ENCODE results near the gene ALG14.
"Not testable (repeated sequence)": the region's sequence is repeated elsewhere in the genome, so short reads cannot be mapped to it uniquely, and the experiment has no call there.

ALG14 gene

GRCh38 chr1:95096218-95096841, 23.6 kb upstream of the ALG14 start:
- no peaks in the 10 kb centered on the region for H3K36me3 ChIP-seq (ENCODE audit: insufficient read depth, low read length)
- H3K9ac ChIP-seq (ENCODE audit: low read depth, low read length) = no peak overlapping the region
- H3K4me1 ChIP-seq (ENCODE audit: insufficient read depth, low read length) = no peaks in the 10 kb centered on the region
- no peaks in the 10 kb centered on the region for H3K9me3 ChIP-seq (ENCODE audit: control insufficient read depth, insufficient read depth, low read length)

- Histone ChIP-seq H3K36me3 (ENCODE audit: insufficient read depth, low read length) (no peaks in the 10 kb centered on the region), H3K9ac (ENCODE audit: low read depth, low read length) (no peak overlapping the region), H3K4me1 (ENCODE audit: insufficient read depth, low read length) (no peaks in the 10 kb centered on the region), H3K9me3 (ENCODE audit: control insufficient read depth, insufficient read depth, low read length) (no peaks in the 10 kb centered on the region)
Observed at GRCh38 chr1:95095833-95096217, 23.1 kb upstream of the ALG14 start.

GRCh38 chr1:95094923-95095322, 22.2 kb upstream of the ALG14 start:
- H3K9me3 ChIP-seq (ENCODE audit: control insufficient read depth, insufficient read depth, low read length) = no peaks in the 10 kb centered on the region
- no peak overlapping the region for H3K9ac ChIP-seq (ENCODE audit: low read depth, low read length)
- H3K36me3 ChIP-seq (ENCODE audit: insufficient read depth, low read length) = no peaks in the 10 kb centered on the region
- no peaks in the 10 kb centered on the region for H3K4me1 ChIP-seq (ENCODE audit: insufficient read depth, low read length)

GRCh38 chr1:95093296-95093695, 20.5 kb upstream of the ALG14 start:
- Histone ChIP-seq H3K36me3 (ENCODE audit: insufficient read depth, low read length) (no peaks in the 10 kb centered on the region), H3K4me1 (ENCODE audit: insufficient read depth, low read length) (no peaks in the 10 kb centered on the region), H3K9me3 (ENCODE audit: control insufficient read depth, insufficient read depth, low read length) (no peaks in the 10 kb centered on the region), H3K9ac (ENCODE audit: low read depth, low read length) (no peak overlapping the region)

GRCh38 chr1:95092891-95093290, 20.1 kb upstream of the ALG14 start:
- H3K9me3 ChIP-seq (ENCODE audit: control insufficient read depth, insufficient read depth, low read length); H3K4me1 ChIP-seq (ENCODE audit: insufficient read depth, low read length); H3K36me3 ChIP-seq (ENCODE audit: insufficient read depth, low read length); H3K9ac ChIP-seq (ENCODE audit: low read depth, low read length): not testable (repeated sequence)

- not testable (repeated sequence) for H3K9ac ChIP-seq (ENCODE audit: low read depth, low read length); H3K9me3 ChIP-seq (ENCODE audit: control insufficient read depth, insufficient read depth, low read length); H3K4me1 ChIP-seq (ENCODE audit: insufficient read depth, low read length); H3K36me3 ChIP-seq (ENCODE audit: insufficient read depth, low read length)
Observed at GRCh38 chr1:95091290-95091689, 18.5 kb upstream of the ALG14 start.

- H3K4me1 ChIP-seq (ENCODE audit: insufficient read depth, low read length) = peaks cover 10% of the 10 kb centered on the region
- no peaks in the 10 kb centered on the region for H3K9me3 ChIP-seq (ENCODE audit: control insufficient read depth, insufficient read depth, low read length)
- no peaks in the 10 kb centered on the region for H3K36me3 ChIP-seq (ENCODE audit: insufficient read depth, low read length)
- no peak overlapping the region for H3K9ac ChIP-seq (ENCODE audit: low read depth, low read length)
Observed at GRCh38 chr1:95089650-95090287, 17.0 kb upstream of the ALG14 start.

GRCh38 chr1:95088303-95088702, 15.6 kb upstream of the ALG14 start:
- Histone ChIP-seq H3K36me3 (ENCODE audit: insufficient read depth, low read length) (no peaks in the 10 kb centered on the region), H3K4me1 (ENCODE audit: insufficient read depth, low read length) (peaks cover 11% of the 10 kb centered on the region), H3K9me3 (ENCODE audit: control insufficient read depth, insufficient read depth, low read length) (no peaks in the 10 kb centered on the region), H3K9ac (ENCODE audit: low read depth, low read length) (no peak overlapping the region)

GRCh38 chr1:95086949-95087533, 14.3 kb upstream of the ALG14 start:
- Histone ChIP-seq H3K4me1 (ENCODE audit: insufficient read depth, low read length) (peaks cover 11% of the 10 kb centered on the region), H3K9ac (ENCODE audit: low read depth, low read length) (no peak overlapping the region), H3K36me3 (ENCODE audit: insufficient read depth, low read length) (no peaks in the 10 kb centered on the region), H3K9me3 (ENCODE audit: control insufficient read depth, insufficient read depth, low read length) (no peaks in the 10 kb centered on the region)

- H3K9ac ChIP-seq (ENCODE audit: low read depth, low read length) = no peak overlapping the region
- no peaks in the 10 kb centered on the region for H3K36me3 ChIP-seq (ENCODE audit: insufficient read depth, low read length)
- H3K9me3 ChIP-seq (ENCODE audit: control insufficient read depth, insufficient read depth, low read length) = no peaks in the 10 kb centered on the region
- H3K4me1 ChIP-seq (ENCODE audit: insufficient read depth, low read length) = peaks cover 11% of the 10 kb centered on the region
Observed at GRCh38 chr1:95085376-95085775, 12.6 kb upstream of the ALG14 start.

- Histone ChIP-seq H3K4me1 (ENCODE audit: insufficient read depth, low read length) (peaks cover 11% of the 10 kb centered on the region), H3K36me3 (ENCODE audit: insufficient read depth, low read length) (no peaks in the 10 kb centered on the region), H3K9ac (ENCODE audit: low read depth, low read length) (no peak overlapping the region), H3K9me3 (ENCODE audit: control insufficient read depth, insufficient read depth, low read length) (no peaks in the 10 kb centered on the region)
Observed at GRCh38 chr1:95084317-95085176, 11.8 kb upstream of the ALG14 start.

GRCh38 chr1:95080879-95081278, 8.1 kb upstream of the ALG14 start:
- H3K36me3 ChIP-seq (ENCODE audit: insufficient read depth, low read length) = no peaks in the 10 kb centered on the region
- H3K9ac ChIP-seq (ENCODE audit: low read depth, low read length) = no peak overlapping the region
- H3K4me1 ChIP-seq (ENCODE audit: insufficient read depth, low read length) = peaks cover 11% of the 10 kb centered on the region
- no peaks in the 10 kb centered on the region for H3K9me3 ChIP-seq (ENCODE audit: control insufficient read depth, insufficient read depth, low read length)

GRCh38 chr1:95080446-95080845, 7.7 kb upstream of the ALG14 start:
- no peaks in the 10 kb centered on the region for H3K9me3 ChIP-seq (ENCODE audit: control insufficient read depth, insufficient read depth, low read length)
- peaks cover 8% of the 10 kb centered on the region for H3K4me1 ChIP-seq (ENCODE audit: insufficient read depth, low read length)
- no peaks in the 10 kb centered on the region for H3K36me3 ChIP-seq (ENCODE audit: insufficient read depth, low read length)
- H3K9ac ChIP-seq (ENCODE audit: low read depth, low read length) = no peak overlapping the region

GRCh38 chr1:95076034-95076433, 3.3 kb upstream of the ALG14 start:
- Histone ChIP-seq H3K9me3 (ENCODE audit: control insufficient read depth, insufficient read depth, low read length) (no peaks in the 10 kb centered on the region), H3K4me1 (ENCODE audit: insufficient read depth, low read length) (no peaks in the 10 kb centered on the region), H3K36me3 (ENCODE audit: insufficient read depth, low read length) (no peaks in the 10 kb centered on the region), H3K9ac (ENCODE audit: low read depth, low read length) (no peak overlapping the region)
